ENCODE results near the gene OR1L8.

DNA sequence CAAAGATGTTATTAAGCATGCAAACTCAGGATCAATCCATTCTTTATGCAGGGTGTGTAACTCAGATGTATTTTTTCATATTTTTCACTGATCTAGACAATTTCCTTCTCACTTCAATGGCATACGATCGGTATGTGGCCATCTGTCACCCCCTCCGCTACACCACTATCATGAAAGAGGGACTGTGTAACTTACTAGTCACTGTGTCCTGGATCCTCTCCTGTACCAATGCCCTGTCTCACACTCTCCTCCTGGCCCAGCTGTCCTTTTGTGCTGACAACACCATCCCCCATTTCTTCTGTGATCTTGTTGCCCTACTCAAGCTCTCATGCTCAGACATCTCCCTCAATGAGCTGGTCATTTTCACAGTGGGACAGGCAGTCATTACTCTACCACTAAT is 63.8 kb downstream of the OR1L8 start:
- TF ChIP-seq ZNF274 (IDR thresholded peaks at IDR 0.05; ENCODE audit: low read depth, low read length) (no peak), YY1 (IDR thresholded peaks at IDR 0.05; ENCODE audit: insufficient read depth, insufficient read length) (no peak), SUZ12 (IDR thresholded peaks at IDR 0.05; ENCODE audit: extremely low read depth, insufficient read depth, insufficient read length) (no peak)
